H9 (cell line): Measurements from ENCODE around the gene ARL2BP. TPM values are rescaled to one million over a fixed set of nuclear protein-coding genes. Genes with fewer than 3 reads are reported as not detected.
A peak's percentile ranks its signal among the peaks of the same experiment; 100 is the strongest.

Experiments used
- DNase-seq: peaks from one replicate; pipeline ENCODE4 v3.0.0-alpha.2; 2017
- H2AFZ ChIP-seq: one replicate; pipeline ENCODE4 v1.6.1; 2013; ENCODE audit warnings: mild to moderate bottlenecking, low read length, control low read depth, moderate library complexity
- H2AK5ac ChIP-seq: 2 replicates; pipeline ENCODE4 v1.6.1; 2013; ENCODE audit warnings: low read length, control low read depth, mixed read lengths; ENCODE audit not compliant: insufficient read length
- H2BK120ac ChIP-seq: one replicate; pipeline ENCODE4 v1.6.1; 2013; ENCODE audit warnings: low read depth, mild to moderate bottlenecking, low read length, control low read depth, inconsistent platforms; ENCODE audit not compliant: poor library complexity, severe bottlenecking
- H2BK12ac ChIP-seq: 2 replicates; pipeline ENCODE4 v1.6.1; 2013; ENCODE audit warnings: low read length, control low read depth, mixed read lengths, low read depth; ENCODE audit not compliant: insufficient read length
- H2BK15ac ChIP-seq: 2 replicates; pipeline ENCODE4 v1.6.1; 2013; ENCODE audit warnings: low read depth, low read length, control low read depth
- H2BK20ac ChIP-seq: one replicate; pipeline ENCODE4 v1.6.1; 2013; ENCODE audit warnings: low read depth, mild to moderate bottlenecking, low read length, control low read depth, inconsistent platforms; ENCODE audit not compliant: poor library complexity, severe bottlenecking
- H2BK5ac ChIP-seq: 2 replicates; pipeline ENCODE4 v1.6.1; 2013; ENCODE audit warnings: low read length, control low read depth, mixed read lengths; ENCODE audit not compliant: insufficient read length
- H3K14ac ChIP-seq: 2 replicates; pipeline ENCODE4 v1.6.1; 2013; ENCODE audit warnings: low read length, control low read depth; ENCODE audit not compliant: insufficient read depth
- H3K18ac ChIP-seq: 2 replicates; pipeline ENCODE4 v1.6.1; 2013; ENCODE audit warnings: low read depth, mild to moderate bottlenecking, mixed read lengths, low read length, control low read depth; ENCODE audit not compliant: insufficient read length
- H3K23ac ChIP-seq: 2 replicates; pipeline ENCODE4 v1.6.1; 2013; ENCODE audit warnings: low read length, control low read depth, mixed read lengths, low read depth; ENCODE audit not compliant: insufficient read length
- H3K23me2 ChIP-seq: 2 replicates; pipeline ENCODE4 v1.6.1; 2013; ENCODE audit warnings: low read depth, mild to moderate bottlenecking, mixed read lengths, low read length, control low read depth; ENCODE audit not compliant: insufficient read length, poor library complexity, severe bottlenecking
- H3K27ac ChIP-seq: 2 replicates; pipeline ENCODE4 v1.5.1; 2013; ENCODE audit warnings: low read length, control low read depth, mixed read lengths, low read depth; ENCODE audit not compliant: insufficient read length
- H3K27me3 ChIP-seq: 2 replicates; pipeline ENCODE4 v1.6.1; 2013; ENCODE audit warnings: low read length, control low read depth, inconsistent platforms; ENCODE audit not compliant: insufficient read depth
- H3K4ac ChIP-seq: 2 replicates; pipeline ENCODE4 v1.6.1; 2013; ENCODE audit warnings: low read depth, mild to moderate bottlenecking, control low read depth, inconsistent platforms, low read length, moderate library complexity
- H3K4me1 ChIP-seq: 2 replicates; pipeline ENCODE4 v1.6.1; 2013; ENCODE audit warnings: low read length, control low read depth, inconsistent platforms; ENCODE audit not compliant: insufficient read depth
- H3K4me2 ChIP-seq: 2 replicates; pipeline ENCODE4 v1.6.1; 2013; ENCODE audit warnings: low read length, control low read depth, mixed read lengths; ENCODE audit not compliant: insufficient read length, insufficient read depth
- H3K56ac ChIP-seq: 2 replicates; pipeline ENCODE4 v1.6.1; 2013; ENCODE audit warnings: low read depth, mild to moderate bottlenecking, mixed read lengths, low read length, control low read depth; ENCODE audit not compliant: insufficient read length
- H3K79me1 ChIP-seq: 2 replicates; pipeline ENCODE4 v1.6.1; 2013; ENCODE audit warnings: low read depth, mild to moderate bottlenecking, moderate library complexity, low read length, control low read depth, inconsistent platforms; ENCODE audit not compliant: insufficient read depth, poor library complexity, severe bottlenecking
- H3K79me2 ChIP-seq: 2 replicates; pipeline ENCODE4 v1.6.1; 2013; ENCODE audit warnings: low read length, control low read depth, inconsistent platforms; ENCODE audit not compliant: insufficient read depth
- H3K9ac ChIP-seq: 2 replicates; pipeline ENCODE4 v1.6.1; 2013; ENCODE audit warnings: low read length, control low read depth, mixed read lengths; ENCODE audit not compliant: insufficient read length; ENCODE audit errors: extremely low read depth
- H3K9me3 ChIP-seq: one replicate; pipeline ENCODE4 v1.6.1; 2013; ENCODE audit warnings: low read depth, low read length, inconsistent platforms; ENCODE audit not compliant: control insufficient read depth
- H3T11ph ChIP-seq: one replicate; pipeline ENCODE4 v1.6.1; 2013; ENCODE audit warnings: mild to moderate bottlenecking, low read length, control low read depth, inconsistent platforms
- H4K20me1 ChIP-seq: one replicate; pipeline ENCODE4 v1.6.1; 2013; ENCODE audit not compliant: control insufficient read depth, insufficient read length, insufficient read depth
- H4K5ac ChIP-seq: 2 replicates; pipeline ENCODE4 v1.6.1; 2013; ENCODE audit warnings: low read depth, mild to moderate bottlenecking, mixed read lengths, low read length, control low read depth; ENCODE audit not compliant: insufficient read length
- H4K8ac ChIP-seq: replicated peaks from 2 replicates; pipeline ENCODE4 v1.6.1; 2013; ENCODE audit warnings: low read length, control low read depth, mixed read lengths, low read depth; ENCODE audit not compliant: insufficient read length
- H4K91ac ChIP-seq: 2 replicates; pipeline ENCODE4 v1.6.1; 2013; ENCODE audit warnings: low read depth, mild to moderate bottlenecking, moderate library complexity, mixed read lengths, low read length, control low read depth; ENCODE audit not compliant: insufficient read length
- H3K27ac Mint-ChIP-seq, 3 experiments: 2 replicates in 2 of 3; 3 replicates in 1 of 3; pipeline ENCODE4 v1.8.0; 2020 to 2021; ENCODE audit warnings: mixed read lengths in 3 of 3, mild to moderate bottlenecking in 1 of 3, moderate library complexity in 1 of 3
- H3K27me3 Mint-ChIP-seq: 2 replicates; pipeline ENCODE4 v1.8.0; 2021; ENCODE audit warnings: low read depth, mild to moderate bottlenecking, moderate library complexity, mixed read lengths
- H3K36me3 Mint-ChIP-seq, 3 experiments: 2 replicates in 2 of 3; 3 replicates in 1 of 3; pipeline ENCODE4 v1.8.0; 2020 to 2021; ENCODE audit warnings: low read depth in 3 of 3, mixed read lengths in 3 of 3; ENCODE audit not compliant: insufficient read depth in 1 of 3
- H3K4me1 Mint-ChIP-seq, 2 experiments: 2 replicates each; pipeline ENCODE4 v1.8.0; 2020; ENCODE audit warnings: mixed read lengths in 2 of 2
- H3K4me3 Mint-ChIP-seq, 2 experiments: 2 replicates in 1 of 2; 3 replicates in 1 of 2; pipeline ENCODE4 v1.8.0; 2020 to 2021; ENCODE audit warnings: mild to moderate bottlenecking in 2 of 2, mixed read lengths in 2 of 2, moderate library complexity in 1 of 2
- H3K9me3 Mint-ChIP-seq, 2 experiments: 2 replicates in 1 of 2; 3 replicates in 1 of 2; pipeline ENCODE4 v1.8.0; 2020; ENCODE audit warnings: mild to moderate bottlenecking in 2 of 2, mixed read lengths in 2 of 2, moderate library complexity in 1 of 2
- CTCF ChIP-seq: fragments of 200-600 bp; sonication (generic); conservative IDR thresholded peaks from 3 replicates; pipeline ENCODE4 v1.8.0; 2021; ENCODE audit warnings: antibody characterized with exemption, mild to moderate bottlenecking
- WGBS: extraction: QIAGEN DNeasy Blood & Tissue Kit; methylation state at CpG from one replicate; pipeline ENCODE4 v1.1.7; 2013; ENCODE audit warnings: missing lambda C conversion rate, low lambda C conversion rate, mixed read lengths; ENCODE audit not compliant: insufficient read length; ENCODE audit errors: extremely low coverage; 5-methylcytosine and 5-hydroxymethylcytosine counted together
- total RNA-seq: library from RNA; stranded (reverse); gene quantifications from 2 replicates; pipeline ENCODE4 v1.2.1, GENCODE V29; 2021

The ARL2BP gene
- total RNA-seq, 1 experiment from 2014 or later: 18.0 TPM

GRCh38 chr16:57299719-57300386 is 54.8 kb downstream of the ARL2BP start:
- H3K27ac ChIP-seq: no peak overlapping the region
- no peaks in the 10 kb centered on the region for H3K27me3 ChIP-seq
- no CpG with 5 or more reads among the region's 35 CpGs for WGBS
- H4K8ac ChIP-seq: no peak overlapping the region
- H3K27me3 Mint-ChIP-seq: peaks cover 9% of the 10 kb centered on the region; the same call in 1 of the 2 replicates
- no peak overlapping the region for H2BK120ac ChIP-seq
- H3K79me1 ChIP-seq: no peaks in the 10 kb centered on the region
- no peak overlapping the region for H2BK12ac ChIP-seq
- H2BK5ac ChIP-seq: no peak overlapping the region
- H3K4me1 ChIP-seq: no peaks in the 10 kb centered on the region
- H3K4me2 ChIP-seq: peak overlapping the region; percentile 62
- no peak overlapping the region for H3K56ac ChIP-seq
- H2AK5ac ChIP-seq: no peak overlapping the region
- H2BK15ac ChIP-seq: no peak overlapping the region
- no peaks in the 10 kb centered on the region for H3K9me3 ChIP-seq
- H3K4me1 Mint-ChIP-seq: peaks cover 15 to 17% of the 10 kb centered on the region in 2 experiments
- H2AFZ ChIP-seq: peak overlapping the region; percentile 86
- H3K18ac ChIP-seq: no peak overlapping the region
- H2BK20ac ChIP-seq: no peak overlapping the region
- H3K14ac ChIP-seq: no peak overlapping the region
- H4K91ac ChIP-seq: no peak overlapping the region
- peak; percentile 93 for DNase-seq
- peaks cover 0 to 2% of the 10 kb centered on the region in 2 experiments; a peak in 1 of 5 replicates for H3K9me3 Mint-ChIP-seq
- no peaks in the 10 kb centered on the region for H4K20me1 ChIP-seq
- H3T11ph ChIP-seq: no peak overlapping the region
- H3K27ac Mint-ChIP-seq: no peak overlapping the region
- H3K4me3 Mint-ChIP-seq: no peak overlapping the region
- H3K36me3 Mint-ChIP-seq: no peaks in the 10 kb centered on the region
- peaks cover 4% of the 10 kb centered on the region for H3K23me2 ChIP-seq
- no peaks in the 10 kb centered on the region for H3K79me2 ChIP-seq
- TF ChIP-seq CTCF: 0 out of 3 replicates have a peak, but pooled peaks have one; percentile 36
- H3K4ac ChIP-seq: no peak overlapping the region
- peak overlapping the region; percentile 56 for H3K9ac ChIP-seq
- H3K23ac ChIP-seq: no peak overlapping the region
- H4K5ac ChIP-seq: no peak overlapping the region
